Stomach (tissue), 9 donors: ENCODE results near the gene RGS3. TPM values are rescaled to one million over a fixed set of nuclear protein-coding genes. Genes with fewer than 3 reads are reported as not detected.

Experiments used
- DNase-seq, 2 donors: peaks; one replicate each; pipeline versions ENCODE4 v3.0.0 to v3.0.0-alpha.2; 2013 to 2019
- H3K27ac ChIP-seq, 5 donors: fragments of 200-600 bp in 4 of 5; sonication (generic) in 4 of 5; one replicate each; pipeline ENCODE4 v1.5.1; 2013 to 2019; ENCODE audit warnings: mild to moderate bottlenecking in 1 of 5, moderate library complexity in 1 of 5
- H3K27me3 ChIP-seq, 3 donors: fragments of 200-600 bp; sonication (generic); one replicate each; pipeline ENCODE4 v1.5.1; 2017 to 2019; ENCODE audit warnings: mixed run types in 1 of 3
- H3K36me3 ChIP-seq, 4 donors: fragments of 200-600 bp; sonication (generic); 1 replicate in 3 of 4; 2 replicates in 1 of 4; pipeline ENCODE4 v1.5.1; 2016 to 2019
- H3K4me1 ChIP-seq, 4 donors: fragments of 200-600 bp; sonication (generic); one replicate each; pipeline ENCODE4 v1.5.1; 2016 to 2019
- H3K4me3 ChIP-seq, 4 donors: fragments of 200-600 bp; sonication (generic) in 3 of 4; one replicate each; pipeline ENCODE4 v1.5.1; 2016 to 2019; ENCODE audit warnings: mild to moderate bottlenecking in 1 of 4
- H3K9me3 ChIP-seq, 4 donors: fragments of 200-600 bp; sonication (generic); one replicate each; pipeline ENCODE4 v1.5.1; 2016 to 2019
- CTCF ChIP-seq, 7 experiments: fragments of 450-650 bp in 4 of 7; fragments of 200-600 bp in 3 of 7; sonication (generic) in 3 of 7; IDR thresholded peaks; one replicate each; pipeline ENCODE4 v1.5.1; 2016 to 2019; ENCODE audit warnings: antibody characterized with exemption in 7 of 7, control low read depth in 2 of 7, mild to moderate bottlenecking in 1 of 7
- EP300 ChIP-seq: sonication (generic); formaldehyde crosslinking; IDR thresholded peaks from one replicate; pipeline ENCODE4 v1.6.1; 2017; ENCODE audit warnings: antibody characterized with exemption
- POLR2A ChIP-seq, 4 donors: fragments of 450-650 bp; IDR thresholded peaks; one replicate each; pipeline ENCODE4 v1.6.1; 2016; ENCODE audit warnings: antibody characterized with exemption in 4 of 4, control low read depth in 2 of 4, mild to moderate bottlenecking in 1 of 4, moderate library complexity in 1 of 4
- POLR2AphosphoS5 ChIP-seq, 3 donors: sonication (generic); formaldehyde crosslinking; IDR thresholded peaks; one replicate each; pipeline ENCODE4 v1.6.1; 2016; ENCODE audit warnings: antibody characterized with exemption in 3 of 3
- WGBS, 5 donors: extraction: QIAGEN DNeasy Blood & Tissue Kit in 3 of 5; methylation state at CpG; one replicate each; pipeline versions ENCODE4 v1.1.5 to v1.1.7; 2013 to 2018; 5-methylcytosine and 5-hydroxymethylcytosine counted together
- intact Hi-C: fragments of 100-400 bp; cut with DNase I; formaldehyde crosslinking; loops from one replicate; pipeline ENCODE4 v1.15.1; 2023; ENCODE audit warnings: low total_unique reads
- polyA plus RNA-seq, 3 donors: library from polyadenylated mRNA; stranded (reverse); fragments of 200-250 nt; gene quantifications; one replicate each; pipeline ENCODE4 v1.2.3, GENCODE V29; 2013
- total RNA-seq, 5 donors: library from RNA; depleted of rRNA; stranded (reverse); fragments of >200 nt; gene quantifications; one replicate each; pipeline versions ENCODE4 v1.1.0 to v1.2.3, GENCODE V29; 2014 to 2016
- donor health status: healthy with polysubstance abuse.
- donor health status: Bipolar disorder and iron deficiency.
- donor health status: healthy.

Gene RGS3
- total and polyA plus RNA-seq, 8 donors, result 26.6 to 71.4 (median 35.7) TPM

DNA sequence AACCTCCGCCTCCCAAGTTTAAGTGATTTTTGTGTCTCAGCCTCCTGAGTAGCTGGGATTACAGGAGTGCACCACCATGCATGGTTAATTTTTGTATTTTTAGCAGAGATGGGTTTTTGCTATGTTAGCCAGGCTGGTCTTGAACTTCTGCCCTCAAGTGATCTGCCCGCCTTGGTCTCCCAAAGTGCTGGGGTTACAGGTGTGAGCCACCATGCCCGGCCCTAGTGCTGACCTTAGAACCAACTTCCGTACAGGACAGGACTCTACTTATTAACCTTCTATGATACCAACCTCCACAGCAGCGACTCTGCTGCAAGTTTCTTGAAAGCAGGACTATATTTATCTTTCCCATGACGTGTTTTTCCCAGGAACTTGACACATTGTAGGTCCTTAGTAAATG, 176.9 kb downstream of the RGS3 start:
- peaks cover 0 to 16% (median 9%) of the 10 kb centered on the region in 4 donors for H3K4me1 ChIP-seq
- H3K27me3 ChIP-seq, result no peaks in the 10 kb centered on the region
- intact Hi-C loops, result no loop called here
- no peak for DNase-seq
- no peak overlapping the region for H3K27ac ChIP-seq
- 41 to 58% (median 45%) methylated on average over 6 of the region's 6 CpGs for WGBS, 5 donors
- no peaks in the 10 kb centered on the region for H3K36me3 ChIP-seq
- no peaks in the 10 kb centered on the region for H3K9me3 ChIP-seq
- no peak for TF ChIP-seq POLR2A (IDR thresholded peaks at IDR 0.05)
- TF ChIP-seq CTCF (IDR thresholded peaks at IDR 0.05), result no peak
- TF ChIP-seq POLR2AphosphoS5 (IDR thresholded peaks at IDR 0.05), result no peak
- no peak for TF ChIP-seq EP300
- no peak overlapping the region for H3K4me3 ChIP-seq

DNA sequence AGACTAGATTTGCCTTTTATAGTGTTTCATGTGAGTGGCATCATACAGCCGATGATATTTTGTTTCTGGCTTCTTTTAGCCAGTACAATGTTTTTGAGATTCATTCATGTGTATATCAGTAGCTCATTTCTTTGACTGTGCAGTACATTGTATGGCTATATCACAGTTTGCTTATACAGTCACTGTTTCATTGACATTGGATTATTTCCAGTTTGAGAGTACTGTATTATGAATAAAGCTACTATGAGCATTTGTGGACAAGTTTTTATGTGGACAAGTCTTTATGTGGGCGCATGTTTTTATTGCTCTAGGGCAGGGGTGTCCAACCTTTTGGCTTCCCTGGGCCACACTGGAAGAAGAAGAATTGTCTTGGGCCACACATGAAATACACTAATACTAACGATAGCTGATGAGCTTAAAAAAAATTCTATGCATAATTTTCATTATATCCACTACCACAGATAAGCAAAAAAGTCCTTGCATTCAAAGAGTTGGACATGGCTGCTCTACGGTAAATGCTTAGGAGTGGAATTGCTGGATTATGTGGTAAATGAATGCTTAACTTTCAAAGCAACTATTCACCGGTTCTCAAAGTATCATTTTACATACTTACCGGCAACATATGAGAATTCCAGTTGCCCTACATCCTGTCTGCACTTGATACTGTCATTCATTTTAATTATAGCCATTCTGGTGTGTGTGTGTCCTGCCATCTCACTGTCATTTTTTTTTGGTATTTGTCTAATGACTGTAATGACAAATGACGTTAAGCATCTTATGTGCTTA, 177.8 kb downstream of the RGS3 start:
- H3K4me3 ChIP-seq, result no peak overlapping the region
- no peak for DNase-seq
- no peaks in the 10 kb centered on the region for H3K36me3 ChIP-seq
- H3K9me3 ChIP-seq, result no peaks in the 10 kb centered on the region
- H3K27me3 ChIP-seq, result no peaks in the 10 kb centered on the region
- intact Hi-C loops, result no loop called here
- peaks cover 0 to 11% (median 9%) of the 10 kb centered on the region in 4 donors for H3K4me1 ChIP-seq
- WGBS, 5 donors, result 60 to 67% (median 60%) methylated on average over 7 of the region's 7 CpGs
- TF ChIP-seq POLR2AphosphoS5 (IDR thresholded peaks at IDR 0.05) (no peak), POLR2A (IDR thresholded peaks at IDR 0.05) (no peak), EP300 (no peak), CTCF (IDR thresholded peaks at IDR 0.05) (no peak)
- no peak overlapping the region for H3K27ac ChIP-seq

- WGBS, 5 donors, result 49 to 60% (median 58%) methylated on average over 2 of the region's 2 CpGs
Measured at GRCh38 chr9:113644321-113644720, 180.8 kb downstream of the RGS3 start.

More at GRCh38 chr9:113644321-113644720, 180.8 kb downstream of the RGS3 start:
- Histone ChIP-seq H3K27ac (no peak overlapping the region), H3K27me3 (no peaks in the 10 kb centered on the region), H3K4me1 (peaks cover 0 to 17% (median 9%) of the 10 kb centered on the region in 4 donors), H3K4me3 (no peak overlapping the region), H3K36me3 (no peaks in the 10 kb centered on the region), H3K9me3 (no peaks in the 10 kb centered on the region)
- DNase-seq, result no peak
- intact Hi-C loops, result no loop called here
- TF ChIP-seq CTCF (IDR thresholded peaks at IDR 0.05), result no peak
- TF ChIP-seq POLR2AphosphoS5 (IDR thresholded peaks at IDR 0.05), result no peak
- no peak for TF ChIP-seq EP300
- no peak for TF ChIP-seq POLR2A (IDR thresholded peaks at IDR 0.05)
